Liver (tissue), 9 donors: ENCODE measurements around the gene PRDX2. TPM values are rescaled to one million over a fixed set of nuclear protein-coding genes. Genes with fewer than 3 reads are reported as not detected.

Source experiments
- DNase-seq: peaks from one replicate; pipeline ENCODE4 v3.0.0-alpha.2; 2017; ENCODE audit warnings: low spot score
- H3K27ac ChIP-seq, 2 donors: one replicate each; pipeline ENCODE4 v1.7.0; 2013; ENCODE audit warnings: inconsistent platforms in 2 of 2, low read length in 2 of 2, control low read depth in 1 of 2, low read depth in 1 of 2, mild to moderate bottlenecking in 1 of 2
- H3K27me3 ChIP-seq, 4 donors: one replicate each; pipeline versions ENCODE4 v1.6.1 to v1.7.0; 2013; ENCODE audit warnings: low read length in 3 of 4, inconsistent platforms in 1 of 4, mild to moderate bottlenecking in 1 of 4, moderate library complexity in 1 of 4; ENCODE audit not compliant: control insufficient read depth in 4 of 4, insufficient read depth in 4 of 4
- H3K36me3 ChIP-seq, 4 donors: one replicate each; pipeline versions ENCODE4 v1.6.1 to v1.7.0; 2013; ENCODE audit warnings: low read length in 3 of 4, mild to moderate bottlenecking in 3 of 4, low read depth in 1 of 4, moderate library complexity in 1 of 4; ENCODE audit not compliant: control insufficient read depth in 4 of 4, insufficient read depth in 3 of 4
- H3K4me1 ChIP-seq, 4 donors: one replicate each; pipeline versions ENCODE4 v1.6.1 to v1.7.0; 2013; ENCODE audit warnings: low read length in 3 of 4, mild to moderate bottlenecking in 3 of 4, moderate library complexity in 1 of 4; ENCODE audit not compliant: control insufficient read depth in 4 of 4, insufficient read depth in 4 of 4
- H3K4me3 ChIP-seq, 3 donors: one replicate each; pipeline versions ENCODE4 v1.6.1 to v1.7.0; 2013; ENCODE audit warnings: low read length in 3 of 3, control low read depth in 1 of 3, low read depth in 1 of 3, mild to moderate bottlenecking in 1 of 3
- H3K9ac ChIP-seq, 2 donors: one replicate each; pipeline ENCODE4 v1.7.0; 2013; ENCODE audit warnings: low read length in 2 of 2, mild to moderate bottlenecking in 2 of 2, moderate library complexity in 2 of 2, control low read depth in 1 of 2, low read depth in 1 of 2
- H3K9me3 ChIP-seq, 4 donors: one replicate each; pipeline versions ENCODE4 v1.6.1 to v1.7.0; 2013; ENCODE audit warnings: low read length in 3 of 4; ENCODE audit not compliant: control insufficient read depth in 4 of 4
- EGR1 ChIP-seq, 2 donors: IDR thresholded peaks; 2 replicates each; pipeline ENCODE4 v1.6.1; 2016 to 2018; ENCODE audit warnings: antibody characterized with exemption in 2 of 2, low read depth in 2 of 2
- FOXA1 ChIP-seq: IDR thresholded peaks from 2 replicates; pipeline ENCODE4 v1.6.1; 2016; ENCODE audit warnings: antibody characterized with exemption
- FOXA2 ChIP-seq: IDR thresholded peaks from 2 replicates; pipeline ENCODE4 v1.6.1; 2016; ENCODE audit warnings: antibody characterized with exemption
- GABPA ChIP-seq, 2 donors: IDR thresholded peaks in 1 of 2; conservative IDR thresholded peaks in 1 of 2; 2 replicates each; pipeline ENCODE4 v1.6.1; 2016; ENCODE audit warnings: antibody characterized with exemption in 2 of 2, mild to moderate bottlenecking in 1 of 2, moderate library complexity in 1 of 2
- HNF4A ChIP-seq, 2 donors: conservative IDR thresholded peaks; 2 replicates each; pipeline ENCODE4 v1.6.1; 2016; ENCODE audit warnings: antibody characterized with exemption in 2 of 2, mild to moderate bottlenecking in 2 of 2
- HNF4G ChIP-seq: IDR thresholded peaks from 2 replicates; pipeline ENCODE4 v1.6.1; 2016; ENCODE audit warnings: antibody characterized with exemption
- JUND ChIP-seq, 2 donors: IDR thresholded peaks; 2 replicates each; pipeline ENCODE4 v1.6.1; 2016; ENCODE audit warnings: antibody characterized with exemption in 2 of 2
- NR2F2 ChIP-seq: IDR thresholded peaks from 2 replicates; pipeline ENCODE4 v1.6.1; 2016; ENCODE audit warnings: antibody characterized with exemption
- RAD21 ChIP-seq, 2 donors: IDR thresholded peaks; 2 replicates each; pipeline ENCODE4 v1.6.1; 2016; ENCODE audit warnings: antibody characterized with exemption in 2 of 2, mild to moderate bottlenecking in 2 of 2
- RXRA ChIP-seq, 2 donors: IDR thresholded peaks; 2 replicates each; pipeline ENCODE4 v1.6.1; 2017 to 2018; ENCODE audit warnings: antibody characterized with exemption in 2 of 2, mild to moderate bottlenecking in 1 of 2
- SP1 ChIP-seq: IDR thresholded peaks from 2 replicates; pipeline ENCODE4 v1.6.1; 2018; ENCODE audit warnings: antibody characterized with exemption, mild to moderate bottlenecking
- TAF1 ChIP-seq: conservative IDR thresholded peaks from 2 replicates; pipeline ENCODE4 v1.6.1; 2016; ENCODE audit warnings: antibody characterized with exemption, mild to moderate bottlenecking
- YY1 ChIP-seq: IDR thresholded peaks from 2 replicates; pipeline ENCODE4 v1.6.1; 2016; ENCODE audit warnings: antibody characterized with exemption, mild to moderate bottlenecking
- WGBS: extraction: QIAGEN DNeasy Blood & Tissue Kit; methylation state at CpG from one replicate; pipeline ENCODE4 v1.1.7; 2013; 5-methylcytosine and 5-hydroxymethylcytosine counted together
- polyA plus RNA-seq, 2 donors: library from polyadenylated mRNA; stranded (reverse) in 1 of 2; unstranded in 1 of 2; fragments of 200-250 nt in 1 of 2; fragments of >200 nt in 1 of 2; fragmentation: Nextera tagmentation in 1 of 2; extraction: Ambion mirVana in 1 of 2; gene quantifications; one replicate each; pipeline versions ENCODE4 v1.2.1 to v1.2.3, GENCODE V29; 2013 to 2015
- total RNA-seq, 2 donors: library from RNA; depleted of rRNA; stranded (reverse); fragments of >200 nt; gene quantifications; one replicate each; pipeline ENCODE4 v1.2.3, GENCODE V29; 2014
- TF ChIP-seq, protein P1 (sequence below): fragments of 150-350 bp; IDR thresholded peaks from 2 replicates; pipeline ENCODE4 v1.5.1; 2017; ENCODE audit warnings: improper control_type of control experiment, low read depth, low read length; ENCODE audit not compliant: missing input control
- TF ChIP-seq, protein P2 (sequence below): IDR thresholded peaks from 2 replicates; pipeline ENCODE4 v1.6.1; 2016; ENCODE audit warnings: antibody characterized with exemption
- TF ChIP-seq, protein P3 (sequence below): IDR thresholded peaks from 2 replicates; pipeline ENCODE4 v1.6.1; 2016; ENCODE audit warnings: antibody characterized with exemption
- TF ChIP-seq, protein P4 (sequence below): IDR thresholded peaks from 2 replicates; pipeline ENCODE4 v1.6.1; 2016; ENCODE audit warnings: antibody characterized with exemption, mild to moderate bottlenecking
- TF ChIP-seq, protein P5 (sequence below): IDR thresholded peaks from 2 replicates; pipeline ENCODE4 v1.6.1; 2016; ENCODE audit warnings: antibody characterized with exemption
- donor health status: healthy.
- donor health status: healthy.
- donor health status: healthy.
- donor health status: healthy.
- donor health status: healthy.

PRDX2 gene
- total and polyA plus RNA-seq, 4 donors: 222 to 1,737 (median 283) TPM

DNA sequence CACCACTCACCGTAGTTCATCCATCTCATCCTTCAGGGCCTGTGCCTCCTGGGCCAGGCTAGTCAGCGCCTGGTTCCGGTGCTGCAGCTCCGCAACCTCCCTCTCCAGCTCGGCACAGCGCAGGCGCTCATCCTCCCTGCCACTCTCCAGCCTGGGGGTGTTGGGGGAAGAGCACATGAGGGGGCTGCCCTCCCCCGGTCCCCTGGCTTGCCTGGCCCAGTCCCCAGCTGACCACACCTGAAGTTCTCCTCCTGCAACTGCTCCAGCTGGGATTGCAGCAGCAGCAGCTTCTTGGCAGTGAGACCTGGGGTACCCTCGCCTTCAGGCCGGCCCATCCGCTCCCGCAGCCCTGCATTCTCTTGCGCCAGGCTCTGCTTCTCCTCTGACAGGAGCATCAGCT is 30.7 kb downstream of the PRDX2 start:
- no peaks in the 10 kb centered on the region for H3K27me3 ChIP-seq
- H3K27ac ChIP-seq: no peak overlapping the region
- no peak overlapping the region for H3K9ac ChIP-seq
- no peak for DNase-seq
- no peak overlapping the region for H3K4me3 ChIP-seq
- peaks cover 6 to 26% (median 9%) of the 10 kb centered on the region in 4 donors for H3K36me3 ChIP-seq
- WGBS: 99% methylated on average over 13 of the region's 13 CpGs
- TF ChIP-seq EGR1 (IDR thresholded peaks at IDR 0.05; ENCODE audit: low read depth in 2 of 2): no peak
- no peak for TF ChIP-seq RAD21 (IDR thresholded peaks at IDR 0.05)
- TF ChIP-seq, protein P1, sequence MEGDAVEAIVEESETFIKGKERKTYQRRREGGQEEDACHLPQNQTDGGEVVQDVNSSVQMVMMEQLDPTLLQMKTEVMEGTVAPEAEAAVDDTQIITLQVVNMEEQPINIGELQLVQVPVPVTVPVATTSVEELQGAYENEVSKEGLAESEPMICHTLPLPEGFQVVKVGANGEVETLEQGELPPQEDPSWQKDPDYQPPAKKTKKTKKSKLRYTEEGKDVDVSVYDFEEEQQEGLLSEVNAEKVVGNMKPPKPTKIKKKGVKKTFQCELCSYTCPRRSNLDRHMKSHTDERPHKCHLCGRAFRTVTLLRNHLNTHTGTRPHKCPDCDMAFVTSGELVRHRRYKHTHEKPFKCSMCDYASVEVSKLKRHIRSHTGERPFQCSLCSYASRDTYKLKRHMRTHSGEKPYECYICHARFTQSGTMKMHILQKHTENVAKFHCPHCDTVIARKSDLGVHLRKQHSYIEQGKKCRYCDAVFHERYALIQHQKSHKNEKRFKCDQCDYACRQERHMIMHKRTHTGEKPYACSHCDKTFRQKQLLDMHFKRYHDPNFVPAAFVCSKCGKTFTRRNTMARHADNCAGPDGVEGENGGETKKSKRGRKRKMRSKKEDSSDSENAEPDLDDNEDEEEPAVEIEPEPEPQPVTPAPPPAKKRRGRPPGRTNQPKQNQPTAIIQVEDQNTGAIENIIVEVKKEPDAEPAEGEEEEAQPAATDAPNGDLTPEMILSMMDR: no peak
- TF ChIP-seq RXRA (IDR thresholded peaks at IDR 0.05): no peak
- no peaks in the 10 kb centered on the region for H3K9me3 ChIP-seq
- H3K4me1 ChIP-seq: peaks cover 5 to 12% (median 6%) of the 10 kb centered on the region in 4 donors

DNA sequence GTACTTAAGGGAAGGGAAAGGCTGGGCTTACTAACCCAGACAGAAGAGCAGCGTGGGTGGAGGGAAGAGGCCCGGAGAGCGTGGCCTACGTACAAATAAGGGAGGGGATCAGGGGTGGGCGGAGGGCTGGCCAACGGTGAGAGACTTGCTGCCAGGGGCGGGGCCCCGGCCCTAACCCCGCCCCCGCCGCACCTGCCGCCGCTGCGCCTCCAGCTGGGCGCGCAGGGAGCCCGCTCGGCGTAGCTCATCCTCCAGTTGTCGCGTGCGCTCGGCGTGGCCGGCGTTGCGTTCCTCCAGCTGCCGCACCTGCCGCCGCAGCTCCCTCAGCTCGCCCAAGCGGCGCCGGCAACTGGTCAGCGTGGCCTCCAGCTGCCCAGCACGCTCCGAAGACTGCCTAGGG is 31.9 kb downstream of the PRDX2 start:
- no peak overlapping the region for H3K9ac ChIP-seq
- H3K4me3 ChIP-seq: no peak overlapping the region
- H3K27ac ChIP-seq: no peak overlapping the region
- H3K36me3 ChIP-seq: peaks cover 6 to 27% (median 9%) of the 10 kb centered on the region in 4 donors
- WGBS: 78% methylated on average over 37 of the region's 37 CpGs
- DNase-seq: no peak
- no peaks in the 10 kb centered on the region for H3K27me3 ChIP-seq
- peaks cover under 1 to 9% (median 1%) of the 10 kb centered on the region in 4 donors for H3K4me1 ChIP-seq
- H3K9me3 ChIP-seq: no peaks in the 10 kb centered on the region
- TF ChIP-seq FOXA2 (no peak), RXRA (IDR thresholded peaks at IDR 0.05) (no peak), FOXA1 (no peak), EGR1 (IDR thresholded peaks at IDR 0.05; ENCODE audit: low read depth in 2 of 2) (no peak), JUND (IDR thresholded peaks at IDR 0.05) (no peak), GABPA (IDR thresholded peaks at IDR 0.05 in 1 of 2, conservative IDR thresholded peaks at IDR 0.05 in 1 of 2) (no peak), HNF4A (conservative IDR thresholded peaks at IDR 0.05) (no peak), TAF1 (no peak), YY1 (no peak), SP1 (no peak), RAD21 (IDR thresholded peaks at IDR 0.05) (no peak), NR2F2 (no peak), HNF4G (no peak)
- TF ChIP-seq, protein P2, sequence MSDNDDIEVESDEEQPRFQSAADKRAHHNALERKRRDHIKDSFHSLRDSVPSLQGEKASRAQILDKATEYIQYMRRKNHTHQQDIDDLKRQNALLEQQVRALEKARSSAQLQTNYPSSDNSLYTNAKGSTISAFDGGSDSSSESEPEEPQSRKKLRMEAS: no peak
- TF ChIP-seq, protein P3, sequence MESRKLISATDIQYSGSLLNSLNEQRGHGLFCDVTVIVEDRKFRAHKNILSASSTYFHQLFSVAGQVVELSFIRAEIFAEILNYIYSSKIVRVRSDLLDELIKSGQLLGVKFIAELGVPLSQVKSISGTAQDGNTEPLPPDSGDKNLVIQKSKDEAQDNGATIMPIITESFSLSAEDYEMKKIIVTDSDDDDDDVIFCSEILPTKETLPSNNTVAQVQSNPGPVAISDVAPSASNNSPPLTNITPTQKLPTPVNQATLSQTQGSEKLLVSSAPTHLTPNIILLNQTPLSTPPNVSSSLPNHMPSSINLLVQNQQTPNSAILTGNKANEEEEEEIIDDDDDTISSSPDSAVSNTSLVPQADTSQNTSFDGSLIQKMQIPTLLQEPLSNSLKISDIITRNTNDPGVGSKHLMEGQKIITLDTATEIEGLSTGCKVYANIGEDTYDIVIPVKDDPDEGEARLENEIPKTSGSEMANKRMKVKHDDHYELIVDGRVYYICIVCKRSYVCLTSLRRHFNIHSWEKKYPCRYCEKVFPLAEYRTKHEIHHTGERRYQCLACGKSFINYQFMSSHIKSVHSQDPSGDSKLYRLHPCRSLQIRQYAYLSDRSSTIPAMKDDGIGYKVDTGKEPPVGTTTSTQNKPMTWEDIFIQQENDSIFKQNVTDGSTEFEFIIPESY: no peak
- TF ChIP-seq, protein P4, sequence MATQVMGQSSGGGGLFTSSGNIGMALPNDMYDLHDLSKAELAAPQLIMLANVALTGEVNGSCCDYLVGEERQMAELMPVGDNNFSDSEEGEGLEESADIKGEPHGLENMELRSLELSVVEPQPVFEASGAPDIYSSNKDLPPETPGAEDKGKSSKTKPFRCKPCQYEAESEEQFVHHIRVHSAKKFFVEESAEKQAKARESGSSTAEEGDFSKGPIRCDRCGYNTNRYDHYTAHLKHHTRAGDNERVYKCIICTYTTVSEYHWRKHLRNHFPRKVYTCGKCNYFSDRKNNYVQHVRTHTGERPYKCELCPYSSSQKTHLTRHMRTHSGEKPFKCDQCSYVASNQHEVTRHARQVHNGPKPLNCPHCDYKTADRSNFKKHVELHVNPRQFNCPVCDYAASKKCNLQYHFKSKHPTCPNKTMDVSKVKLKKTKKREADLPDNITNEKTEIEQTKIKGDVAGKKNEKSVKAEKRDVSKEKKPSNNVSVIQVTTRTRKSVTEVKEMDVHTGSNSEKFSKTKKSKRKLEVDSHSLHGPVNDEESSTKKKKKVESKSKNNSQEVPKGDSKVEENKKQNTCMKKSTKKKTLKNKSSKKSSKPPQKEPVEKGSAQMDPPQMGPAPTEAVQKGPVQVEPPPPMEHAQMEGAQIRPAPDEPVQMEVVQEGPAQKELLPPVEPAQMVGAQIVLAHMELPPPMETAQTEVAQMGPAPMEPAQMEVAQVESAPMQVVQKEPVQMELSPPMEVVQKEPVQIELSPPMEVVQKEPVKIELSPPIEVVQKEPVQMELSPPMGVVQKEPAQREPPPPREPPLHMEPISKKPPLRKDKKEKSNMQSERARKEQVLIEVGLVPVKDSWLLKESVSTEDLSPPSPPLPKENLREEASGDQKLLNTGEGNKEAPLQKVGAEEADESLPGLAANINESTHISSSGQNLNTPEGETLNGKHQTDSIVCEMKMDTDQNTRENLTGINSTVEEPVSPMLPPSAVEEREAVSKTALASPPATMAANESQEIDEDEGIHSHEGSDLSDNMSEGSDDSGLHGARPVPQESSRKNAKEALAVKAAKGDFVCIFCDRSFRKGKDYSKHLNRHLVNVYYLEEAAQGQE: no peak
- TF ChIP-seq, protein P1: no peak
- TF ChIP-seq, protein P5, sequence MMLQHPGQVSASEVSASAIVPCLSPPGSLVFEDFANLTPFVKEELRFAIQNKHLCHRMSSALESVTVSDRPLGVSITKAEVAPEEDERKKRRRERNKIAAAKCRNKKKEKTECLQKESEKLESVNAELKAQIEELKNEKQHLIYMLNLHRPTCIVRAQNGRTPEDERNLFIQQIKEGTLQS: no peak
